OCI-LY3 (cell line): Measurements from ENCODE around the gene SPON2.

ENCODE experiments used
- CTCF ChIP-seq: fragments of 200-600, 300-600 bp; sonication (generic); IDR thresholded peaks from 2 replicates; pipeline ENCODE4 v1.5.1; 2014; ENCODE audit warnings: antibody characterized with exemption, low read length, low read depth
- EZH2phosphoT487 ChIP-seq: fragments of 200-600 bp; shearing (Covaris generic); IDR thresholded peaks from 2 replicates; pipeline ENCODE4 v1.6.1; 2018; ENCODE audit warnings: antibody characterized with exemption, mixed run types, low read depth

- TF ChIP-seq CTCF, result no peak
- TF ChIP-seq EZH2phosphoT487, result no peak
Measured at GRCh38 chr4:1195109-1195671, 22.8 kb upstream of the SPON2 start.
